ENCODE measurements around the gene KCNJ10.

KCNJ10 gene

GRCh38 chr1:159951016-159951415, 118.9 kb downstream of the KCNJ10 start:
- peaks cover 15% of the 10 kb centered on the region for H3K27me3 ChIP-seq (replicated peaks; ENCODE audit: insufficient read depth, low read length)
- H3K9me3 ChIP-seq (replicated peaks; ENCODE audit: insufficient read depth, low read length) = no peaks in the 10 kb centered on the region
- H3K4me1 ChIP-seq (ENCODE audit: low read length) = no peaks in the 10 kb centered on the region
- H2AFZ ChIP-seq (ENCODE audit: low read length) = no peak overlapping the region
- H3K36me3 ChIP-seq (replicated peaks; ENCODE audit: insufficient read depth, low read length) = no peaks in the 10 kb centered on the region
- no peak overlapping the region for H3K4me3 ChIP-seq (ENCODE audit: low read length)
- H3K79me2 ChIP-seq (ENCODE audit: low read length) = no peaks in the 10 kb centered on the region
- H3K9ac ChIP-seq (ENCODE audit: low read length) = no peak overlapping the region
- H3K4me2 ChIP-seq (ENCODE audit: low read depth, low read length) = no peak overlapping the region
- no peak for TF ChIP-seq CTCF (IDR thresholded peaks at IDR 0.05; ENCODE audit: low read length)
- no peak for TF ChIP-seq EZH2phosphoT487 (IDR thresholded peaks at IDR 0.05; ENCODE audit: low read length)
- TF ChIP-seq EZH2 (optimal IDR thresholded peaks at IDR 0.05; ENCODE audit: low read depth, low read length) = no peak
- DNase-seq = no peak
- H3K9me2 ChIP-seq (replicated peaks; ENCODE audit: insufficient read depth, low read length) = no peaks in the 10 kb centered on the region
- H4K20me1 ChIP-seq (ENCODE audit: insufficient read depth, low read length) = no peaks in the 10 kb centered on the region
- no peak overlapping the region for H3K27ac ChIP-seq (ENCODE audit: low read length)
- H3F3A ChIP-seq (ENCODE audit: insufficient read depth, low read length) = no peaks in the 10 kb centered on the region

- H3K4me3 ChIP-seq (ENCODE audit: low read length) = no peak overlapping the region
These were observed 120.0 kb downstream of the KCNJ10 start for GRCh38 chr1:159949981-159950381.

GRCh38 chr1:159949123-159949522, 120.8 kb downstream of the KCNJ10 start:
- Histone ChIP-seq H3K9me3 (replicated peaks; ENCODE audit: insufficient read depth, low read length) (no peaks in the 10 kb centered on the region), H3K4me3 (ENCODE audit: low read length) (no peak overlapping the region), H3K27ac (ENCODE audit: low read length) (no peak overlapping the region), H3K79me2 (ENCODE audit: low read length) (no peaks in the 10 kb centered on the region), H3K9ac (ENCODE audit: low read length) (no peak overlapping the region), H3K27me3 (replicated peaks; ENCODE audit: insufficient read depth, low read length) (peaks cover 34% of the 10 kb centered on the region), H3K4me1 (ENCODE audit: low read length) (no peaks in the 10 kb centered on the region), H4K20me1 (ENCODE audit: insufficient read depth, low read length) (no peaks in the 10 kb centered on the region), H3F3A (ENCODE audit: insufficient read depth, low read length) (0 out of 2 replicates have a peak, but pooled peaks cover 2% of the 10 kb centered on the region), H3K36me3 (replicated peaks; ENCODE audit: insufficient read depth, low read length) (no peaks in the 10 kb centered on the region), H2AFZ (ENCODE audit: low read length) (no peak overlapping the region), H3K4me2 (ENCODE audit: low read depth, low read length) (no peak overlapping the region), H3K9me2 (replicated peaks; ENCODE audit: insufficient read depth, low read length) (no peaks in the 10 kb centered on the region)
- DNase-seq = no peak
- TF ChIP-seq CTCF (IDR thresholded peaks at IDR 0.05; ENCODE audit: low read length) = no peak

More at GRCh38 chr1:159949981-159950381, 120.0 kb downstream of the KCNJ10 start:
- H4K20me1 ChIP-seq (ENCODE audit: insufficient read depth, low read length) = no peaks in the 10 kb centered on the region
- no peak for DNase-seq
- H3K9me3 ChIP-seq (replicated peaks; ENCODE audit: insufficient read depth, low read length) = no peaks in the 10 kb centered on the region
- TF ChIP-seq EZH2 (optimal IDR thresholded peaks at IDR 0.05; ENCODE audit: low read depth, low read length) (no peak), CTCF (IDR thresholded peaks at IDR 0.05; ENCODE audit: low read length) (no peak), EZH2phosphoT487 (IDR thresholded peaks at IDR 0.05; ENCODE audit: low read length) (no peak)
- no peak overlapping the region for H3K4me2 ChIP-seq (ENCODE audit: low read depth, low read length)
- H2AFZ ChIP-seq (ENCODE audit: low read length) = no peak overlapping the region
- H3K27me3 ChIP-seq (replicated peaks; ENCODE audit: insufficient read depth, low read length) = peaks cover 25% of the 10 kb centered on the region
- H3K9me2 ChIP-seq (replicated peaks; ENCODE audit: insufficient read depth, low read length) = no peaks in the 10 kb centered on the region
- H3K4me1 ChIP-seq (ENCODE audit: low read length) = no peaks in the 10 kb centered on the region
- H3K27ac ChIP-seq (ENCODE audit: low read length) = no peak overlapping the region
- H3K79me2 ChIP-seq (ENCODE audit: low read length) = no peaks in the 10 kb centered on the region
- H3F3A ChIP-seq (ENCODE audit: insufficient read depth, low read length) = no peaks in the 10 kb centered on the region
- H3K36me3 ChIP-seq (replicated peaks; ENCODE audit: insufficient read depth, low read length) = no peaks in the 10 kb centered on the region
- no peak overlapping the region for H3K9ac ChIP-seq (ENCODE audit: low read length)

Data from MM.1S (cell line).